ENCODE results near the gene UGT1A7.

DNA sequence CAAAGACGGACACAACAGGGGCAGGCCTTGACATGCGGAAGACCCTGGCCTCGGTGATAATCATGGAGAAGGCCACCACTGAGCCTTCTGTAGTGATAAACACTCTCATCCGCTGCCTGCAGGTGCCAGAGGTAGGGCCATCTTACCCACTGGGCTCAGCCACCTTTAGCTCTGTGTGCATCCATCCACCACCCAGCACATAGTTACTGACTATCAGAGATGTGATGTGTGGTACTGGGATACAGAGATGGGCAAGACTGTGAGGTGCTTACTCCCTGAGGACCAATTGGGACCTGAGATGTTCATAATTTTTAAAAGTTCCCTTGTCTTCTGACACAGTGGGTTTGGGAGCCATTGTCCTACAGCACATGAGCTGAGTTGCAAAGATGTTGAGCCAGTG lies 98.0 kb downstream of the UGT1A7 start:
- TF ChIP-seq, protein P1, sequence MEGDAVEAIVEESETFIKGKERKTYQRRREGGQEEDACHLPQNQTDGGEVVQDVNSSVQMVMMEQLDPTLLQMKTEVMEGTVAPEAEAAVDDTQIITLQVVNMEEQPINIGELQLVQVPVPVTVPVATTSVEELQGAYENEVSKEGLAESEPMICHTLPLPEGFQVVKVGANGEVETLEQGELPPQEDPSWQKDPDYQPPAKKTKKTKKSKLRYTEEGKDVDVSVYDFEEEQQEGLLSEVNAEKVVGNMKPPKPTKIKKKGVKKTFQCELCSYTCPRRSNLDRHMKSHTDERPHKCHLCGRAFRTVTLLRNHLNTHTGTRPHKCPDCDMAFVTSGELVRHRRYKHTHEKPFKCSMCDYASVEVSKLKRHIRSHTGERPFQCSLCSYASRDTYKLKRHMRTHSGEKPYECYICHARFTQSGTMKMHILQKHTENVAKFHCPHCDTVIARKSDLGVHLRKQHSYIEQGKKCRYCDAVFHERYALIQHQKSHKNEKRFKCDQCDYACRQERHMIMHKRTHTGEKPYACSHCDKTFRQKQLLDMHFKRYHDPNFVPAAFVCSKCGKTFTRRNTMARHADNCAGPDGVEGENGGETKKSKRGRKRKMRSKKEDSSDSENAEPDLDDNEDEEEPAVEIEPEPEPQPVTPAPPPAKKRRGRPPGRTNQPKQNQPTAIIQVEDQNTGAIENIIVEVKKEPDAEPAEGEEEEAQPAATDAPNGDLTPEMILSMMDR (IDR thresholded peaks at IDR 0.05; ENCODE audit: low read depth, low read length): no peak
- no peak for TF ChIP-seq EZH2phosphoT487 (IDR thresholded peaks at IDR 0.05; ENCODE audit: low read depth)
